DND-41 (cell line): Measurements from ENCODE around the gene KRR1.

Experiments
- CTCF ChIP-seq: IDR thresholded peaks from 2 replicates; pipeline ENCODE4 v1.5.1; 2012; ENCODE audit warnings: borderline replicate concordance, low read length, moderate library complexity, mild to moderate bottlenecking; ENCODE audit not compliant: poor library complexity, severe bottlenecking; ENCODE audit errors: extremely low read depth
- EZH2 ChIP-seq: IDR thresholded peaks from 3 replicates; pipeline ENCODE4 v1.6.1; 2012; ENCODE audit warnings: borderline replicate concordance, low read depth, mild to moderate bottlenecking, moderate library complexity, low read length, inconsistent platforms; ENCODE audit not compliant: severe bottlenecking

GRCh38 chr12:75487308-75487707 lies 24.1 kb downstream of the KRR1 start:
- TF ChIP-seq CTCF (no peak), EZH2 (no peak)
